Breast epithelium (tissue), 3 donors: ENCODE data around the gene CMTM8.

ENCODE experiments used
- CTCF ChIP-seq, 3 donors: fragments of 450-650 bp; IDR thresholded peaks; one replicate each; pipeline ENCODE4 v1.5.1; 2016 to 2017; ENCODE audit warnings: antibody characterized with exemption in 3 of 3, mild to moderate bottlenecking in 3 of 3, moderate library complexity in 3 of 3
- POLR2A ChIP-seq: fragments of 450-650 bp; IDR thresholded peaks from one replicate; pipeline ENCODE4 v1.6.1; 2016; ENCODE audit warnings: antibody characterized with exemption, mild to moderate bottlenecking, moderate library complexity

GRCh38 chr3:32292085-32292796 is 53.8 kb downstream of the CMTM8 start:
- TF ChIP-seq POLR2A (no peak), CTCF (IDR thresholded peaks at IDR 0.05) (no peak)
